GM18519 (cell line): ENCODE data around the gene GNA14.

Source experiments
- ATAC-seq: cut with Tn5 transposase; IDR thresholded peaks from one replicate; pipeline ENCODE4 v1.9.1; 2021; ENCODE audit warnings: mild to moderate bottlenecking, moderate library complexity; ENCODE audit not compliant: unreplicated experiment, low FRiP score

GNA14 gene

GRCh38 chr9:77544546-77544945 lies 103.6 kb downstream of the GNA14 start:
- ATAC-seq: no peak

GRCh38 chr9:77543131-77543822 lies 104.8 kb downstream of the GNA14 start:
- no peak for ATAC-seq

GRCh38 chr9:77541600-77541999 lies 106.5 kb downstream of the GNA14 start:
- no peak for ATAC-seq

- ATAC-seq: no peak
Measured at GRCh38 chr9:77541055-77541454, 107.1 kb downstream of the GNA14 start.

- ATAC-seq: no peak
Measured at GRCh38 chr9:77534376-77535057, 113.6 kb downstream of the GNA14 start.

- no peak for ATAC-seq
Measured at GRCh38 chr9:77533671-77534070, 114.5 kb downstream of the GNA14 start.

GRCh38 chr9:77532607-77533006 lies 115.5 kb downstream of the GNA14 start:
- ATAC-seq: no peak

- ATAC-seq: no peak
Measured at GRCh38 chr9:77531400-77531799, 116.7 kb downstream of the GNA14 start.

- no peak for ATAC-seq
Measured at GRCh38 chr9:77523891-77524290, 124.2 kb downstream of the GNA14 start.

- no peak for ATAC-seq
Measured at GRCh38 chr9:77521091-77521490, 127.0 kb downstream of the GNA14 start.

GRCh38 chr9:77518688-77519087 lies 129.4 kb downstream of the GNA14 start:
- ATAC-seq: no peak

GRCh38 chr9:77516781-77517180 lies 131.3 kb downstream of the GNA14 start:
- ATAC-seq: no peak

GRCh38 chr9:77514886-77515711 lies 133.0 kb downstream of the GNA14 start:
- ATAC-seq: no peak

- no peak for ATAC-seq
Measured at GRCh38 chr9:77513457-77513856, 134.7 kb downstream of the GNA14 start.

GRCh38 chr9:77512876-77513275 lies 135.2 kb downstream of the GNA14 start:
- no peak for ATAC-seq

GRCh38 chr9:77511525-77511924 lies 136.6 kb downstream of the GNA14 start:
- ATAC-seq: no peak

GRCh38 chr9:77510666-77511065 lies 137.5 kb downstream of the GNA14 start:
- no peak for ATAC-seq

- ATAC-seq: no peak
Measured at GRCh38 chr9:77508396-77508795, 139.7 kb downstream of the GNA14 start.

- no peak for ATAC-seq
Measured at GRCh38 chr9:77507212-77507961, 140.7 kb downstream of the GNA14 start.

GRCh38 chr9:77505232-77505631 lies 142.9 kb downstream of the GNA14 start:
- ATAC-seq: no peak

GRCh38 chr9:77502568-77502967 lies 145.6 kb downstream of the GNA14 start:
- ATAC-seq: no peak
